IMR-90 (cell line): ENCODE measurements around the gene GCH1. TPM values are rescaled to one million over a fixed set of nuclear protein-coding genes. Genes with fewer than 3 reads are reported as not detected.

Source experiments
- ATAC-seq: fragments of 200-7000 bp; cut with Tn5 transposase; 2 replicates; pipeline ENCODE4 v1.9.1; 2020; ENCODE audit warnings: low read depth, mild to moderate bottlenecking, moderate library complexity
- BruUV-seq: library from RNA; stranded (reverse); fragments of 400-500 nt; replicated peaks from 2 replicates; lab custom pipeline; 2021; lab: Mats Ljungman, UMichigan
- CTCF ChIA-PET: fragments of 300-600 bp; formaldehyde crosslinking; extraction: SDS; loops from one replicate; lab custom pipeline; 2021; ENCODE audit warnings: antibody characterized with exemption; lab: Yijun Ruan, JAX
- POLR2A ChIA-PET: fragments of 300-600 bp; sonication (Branson Sonifier 250); formaldehyde crosslinking; loops from one replicate; lab custom pipeline; 2022; ENCODE audit warnings: antibody characterized with exemption; ENCODE audit not compliant: unreplicated experiment; lab: Charles Lee
- DNase-seq: peaks from one replicate; pipeline ENCODE4 v3.0.0; 2013
- H2AFZ ChIP-seq: replicated peaks from 2 replicates; pipeline ENCODE3; 2013; ENCODE audit warnings: low read length, mild to moderate bottlenecking; ENCODE audit not compliant: poor library complexity
- H2AK5ac ChIP-seq: 2 replicates; pipeline ENCODE4 v1.6.1; 2013; ENCODE audit warnings: low read depth, low read length, inconsistent platforms
- H2AK9ac ChIP-seq: replicated peaks from 2 replicates; pipeline ENCODE3; 2013; ENCODE audit warnings: mild to moderate bottlenecking, low read depth, low read length, moderate library complexity; ENCODE audit not compliant: poor library complexity
- H2BK120ac ChIP-seq: 2 replicates; pipeline ENCODE4 v1.6.1; 2013; ENCODE audit warnings: low read depth, low read length, inconsistent platforms
- H2BK15ac ChIP-seq: 3 replicates; pipeline ENCODE4 v1.6.1; 2013; ENCODE audit warnings: low read depth, low read length, inconsistent platforms
- H2BK20ac ChIP-seq: 2 replicates; pipeline ENCODE4 v1.6.1; 2013; ENCODE audit warnings: low read depth, mild to moderate bottlenecking, inconsistent platforms, low read length, moderate library complexity
- H2BK5ac ChIP-seq: 2 replicates; pipeline ENCODE4 v1.6.1; 2013; ENCODE audit warnings: mild to moderate bottlenecking, low read depth, low read length, inconsistent platforms; ENCODE audit not compliant: poor library complexity, severe bottlenecking
- H3K14ac ChIP-seq: replicated peaks from 2 replicates; pipeline ENCODE4 v1.6.1; 2013; ENCODE audit warnings: low read depth, low read length, inconsistent platforms
- H3K18ac ChIP-seq: 2 replicates; pipeline ENCODE4 v1.6.1; 2013; ENCODE audit warnings: low read depth, low read length, control low read depth
- H3K23ac ChIP-seq: 2 replicates; pipeline ENCODE4 v1.6.1; 2013; ENCODE audit warnings: low read depth, low read length, inconsistent platforms
- H3K27ac ChIP-seq: 2 replicates; pipeline ENCODE4 v1.5.1; 2013; ENCODE audit warnings: mild to moderate bottlenecking, control low read depth, low read length; ENCODE audit not compliant: insufficient read depth
- H3K27me3 ChIP-seq: 2 replicates; pipeline ENCODE4 v1.6.1; 2013; ENCODE audit warnings: low read length; ENCODE audit not compliant: control insufficient read depth, insufficient read depth
- H3K36me3 ChIP-seq: 2 replicates; pipeline ENCODE4 v1.6.1; 2013; ENCODE audit warnings: low read length, mixed read lengths; ENCODE audit not compliant: control insufficient read depth, insufficient read depth
- H3K4ac ChIP-seq: 2 replicates; pipeline ENCODE4 v1.6.1; 2013; ENCODE audit warnings: low read depth, low read length, inconsistent platforms
- H3K4me1 ChIP-seq: 2 replicates; pipeline ENCODE4 v1.6.1; 2013; ENCODE audit warnings: low read length, mixed read lengths; ENCODE audit not compliant: control insufficient read depth, insufficient read depth
- H3K4me2 ChIP-seq: 2 replicates; pipeline ENCODE4 v1.6.1; 2013; ENCODE audit warnings: low read depth, mild to moderate bottlenecking, control low read depth, low read length, moderate library complexity
- H3K4me3 ChIP-seq: 2 replicates; pipeline ENCODE4 v1.5.1; 2013; ENCODE audit warnings: low read depth, mild to moderate bottlenecking, control low read depth, low read length, moderate library complexity; ENCODE audit not compliant: insufficient read depth
- H3K56ac ChIP-seq: 2 replicates; pipeline ENCODE4 v1.6.1; 2013; ENCODE audit warnings: low read length, inconsistent platforms; ENCODE audit not compliant: insufficient read depth; ENCODE audit errors: extremely low read depth
- H3K79me1 ChIP-seq, 2 experiments: 2 replicates each; pipeline ENCODE4 v1.6.1; 2013; ENCODE audit warnings: low read length in 2 of 2, inconsistent platforms in 1 of 2, low read depth in 1 of 2
- H3K9ac ChIP-seq: 2 replicates; pipeline ENCODE4 v1.6.1; 2013; ENCODE audit warnings: low read depth, low read length, control low read depth
- H3K9me1 ChIP-seq: 2 replicates; pipeline ENCODE4 v1.6.1; 2013; ENCODE audit warnings: low read length, inconsistent platforms; ENCODE audit not compliant: insufficient read depth
- H3K9me3 ChIP-seq: 2 replicates; pipeline ENCODE4 v1.6.1; 2013; ENCODE audit warnings: low read length; ENCODE audit not compliant: control insufficient read depth, insufficient read depth
- H4K20me1 ChIP-seq: 2 replicates; pipeline ENCODE4 v1.6.1; 2013; ENCODE audit warnings: low read length, inconsistent platforms; ENCODE audit not compliant: insufficient read depth
- H4K5ac ChIP-seq: 2 replicates; pipeline ENCODE4 v1.6.1; 2013; ENCODE audit warnings: mild to moderate bottlenecking, low read depth, low read length, control low read depth
- H4K8ac ChIP-seq, 2 experiments: 2 replicates each; pipeline ENCODE4 v1.6.1; 2013; ENCODE audit warnings: low read depth in 2 of 2, low read length in 2 of 2, control low read depth in 1 of 2, inconsistent platforms in 1 of 2
- H4K91ac ChIP-seq: 2 replicates; pipeline ENCODE4 v1.6.1; 2013; ENCODE audit warnings: low read depth, low read length, inconsistent platforms; ENCODE audit not compliant: insufficient read depth
- BHLHE40 ChIP-seq: fragments of 150-350 bp; IDR thresholded peaks from 2 replicates; pipeline ENCODE4 v1.6.1; 2016; ENCODE audit warnings: mild to moderate bottlenecking, low read depth, low read length
- CEBPB ChIP-seq: IDR thresholded peaks from 2 replicates; pipeline ENCODE4 v1.6.1; 2012; ENCODE audit warnings: low read depth, low read length, improper control_type of control experiment
- CHD1 ChIP-seq: IDR thresholded peaks from 2 replicates; pipeline ENCODE4 v1.6.1; 2012; ENCODE audit warnings: low read depth, low read length, improper control_type of control experiment
- CTCF ChIP-seq: conservative IDR thresholded peaks from 2 replicates; pipeline ENCODE4 v1.5.1; 2012; ENCODE audit warnings: mild to moderate bottlenecking, low read depth, low read length, improper control_type of control experiment
- ELK1 ChIP-seq: fragments of 150-350 bp; IDR thresholded peaks from 2 replicates; pipeline ENCODE4 v1.6.1; 2016; ENCODE audit warnings: low read depth, mild to moderate bottlenecking, low read length, moderate library complexity, borderline replicate concordance
- FOS ChIP-seq: fragments of 150-350 bp; IDR thresholded peaks from 2 replicates; pipeline ENCODE4 v1.6.1; 2016; ENCODE audit warnings: low read depth, low read length
- MAFK ChIP-seq: IDR thresholded peaks from 2 replicates; pipeline ENCODE4 v1.6.1; 2012; ENCODE audit warnings: low read depth, low read length, improper control_type of control experiment
- MAZ ChIP-seq: IDR thresholded peaks from 2 replicates; pipeline ENCODE4 v1.6.1; 2012; ENCODE audit warnings: low read depth, mild to moderate bottlenecking, low read length, improper control_type of control experiment, moderate library complexity, borderline replicate concordance
- MXI1 ChIP-seq: IDR thresholded peaks from 2 replicates; pipeline ENCODE4 v1.6.1; 2012; ENCODE audit warnings: low read depth, mild to moderate bottlenecking, low read length, moderate library complexity, borderline replicate concordance
- NFE2L2 ChIP-seq: fragments of 150-350 bp; IDR thresholded peaks from 2 replicates; pipeline ENCODE4 v1.6.1; 2016; ENCODE audit warnings: low read depth, mild to moderate bottlenecking, low read length
- POLR2A ChIP-seq: IDR thresholded peaks from 2 replicates; pipeline ENCODE4 v1.6.1; 2012; ENCODE audit warnings: mild to moderate bottlenecking, low read depth, low read length
- RAD21 ChIP-seq: IDR thresholded peaks from 2 replicates; pipeline ENCODE4 v1.6.1; 2012; ENCODE audit warnings: low read length, improper control_type of control experiment
- RCOR1 ChIP-seq: IDR thresholded peaks from 2 replicates; pipeline ENCODE4 v1.6.1; 2012; ENCODE audit warnings: mild to moderate bottlenecking, low read length, improper control_type of control experiment; ENCODE audit not compliant: insufficient replicate concordance
- RFX5 ChIP-seq: IDR thresholded peaks from 2 replicates; pipeline ENCODE4 v1.8.0; 2012; ENCODE audit warnings: low read depth, mild to moderate bottlenecking, low read length, moderate library complexity
- SMC3 ChIP-seq: fragments of 150-350 bp; IDR thresholded peaks from 2 replicates; pipeline ENCODE4 v1.6.1; 2016; ENCODE audit warnings: low read depth, mild to moderate bottlenecking, antibody characterized with exemption, low read length, moderate library complexity
- USF2 ChIP-seq: fragments of 150-350 bp; IDR thresholded peaks from 2 replicates; pipeline ENCODE4 v1.6.1; 2017; ENCODE audit warnings: mild to moderate bottlenecking, antibody characterized with exemption, low read length, low read depth
- WGBS, 2 experiments: methylation state at CpG; one replicate each; pipeline versions ENCODE4 v1.1.5 to v1.1.7; 2013; ENCODE audit warnings: missing lambda C conversion rate in 2 of 2; ENCODE audit not compliant: insufficient read length in 1 of 2; ENCODE audit errors: extremely low coverage in 2 of 2; 5-methylcytosine and 5-hydroxymethylcytosine counted together
- dilution Hi-C: fragments of 300-500 bp; cut with HindIII; formaldehyde crosslinking; loops from one replicate; pipeline ENCODE4 v1.14.3; 2018; ENCODE audit warnings: low sequenced_read_pairs; ENCODE audit not compliant: unreplicated experiment
- in situ Hi-C: fragments of 300-500 bp; cut with MboI; formaldehyde crosslinking; loops from 3 replicates; pipeline ENCODE4 v1.14.3; 2019; ENCODE audit warnings: low sequenced_read_pairs, inconsistent platforms, mixed read lengths
- intact Hi-C: fragments of 100-400 bp; cut with micrococcal nuclease; formaldehyde crosslinking; loops from 2 replicates; pipeline ENCODE4 v1.10.0; 2022
- polyA plus RNA-seq, 3 experiments: library from polyadenylated mRNA; depleted of rRNA; stranded (reverse); fragments of >200 nt; gene quantifications; 2 replicates each; pipeline ENCODE4 v1.2.3, GENCODE V29; 2012; ENCODE audit warnings: low replicate concordance in 1 of 3
- total RNA-seq: library from RNA; depleted of rRNA; stranded (reverse); fragments of >200 nt; gene quantifications from 2 replicates; pipeline ENCODE4 v1.2.3, GENCODE V29; 2012

The GCH1 gene
- total and polyA plus RNA-seq, 2 of the 4 experiments (the other 2 are of a cell fraction) = 0.54 to 0.74 TPM

GRCh38 chr14:54867011-54867410 is 35.6 kb downstream of the GCH1 start:
- H3K4me1 ChIP-seq = peaks cover 4% of the 10 kb centered on the region
- H3K36me3 ChIP-seq = no peaks in the 10 kb centered on the region
- ChIA-PET CTCF (no interaction called here), POLR2A (no interaction called here)
- WGBS, 2 experiments = no CpG with 5 or more reads among the region's 3 CpGs
- H2AK9ac ChIP-seq = no peak overlapping the region
- no peak overlapping the region for H3K23ac ChIP-seq
- H3K27me3 ChIP-seq = peaks cover 2% of the 10 kb centered on the region
- no peaks in the 10 kb centered on the region; the same call in 1 of the 2 replicates for H3K9me1 ChIP-seq
- H3K79me1 ChIP-seq = no peaks in the 10 kb centered on the region
- ATAC-seq (peak; percentile 63), DNase-seq (peak; percentile 28)
- no peak overlapping the region for H4K5ac ChIP-seq
- no peak overlapping the region for H3K9ac ChIP-seq
- TF ChIP-seq RAD21 = no peak
- TF ChIP-seq NFE2L2 = no peak
- TF ChIP-seq CHD1 = no peak
- TF ChIP-seq SMC3 = no peak
- no peak for TF ChIP-seq MXI1
- no peak for TF ChIP-seq RCOR1
- TF ChIP-seq POLR2A = no peak
- no peak for TF ChIP-seq ELK1
- no peak for TF ChIP-seq FOS
- TF ChIP-seq CTCF = no peak
- TF ChIP-seq MAZ = no peak
- TF ChIP-seq CEBPB = no peak
- no peak for TF ChIP-seq MAFK
- TF ChIP-seq USF2 = no peak
- no peak for TF ChIP-seq BHLHE40
- TF ChIP-seq RFX5 = no peak
- no peak overlapping the region for H2BK15ac ChIP-seq
- no peak overlapping the region for H4K8ac ChIP-seq
- H2BK120ac ChIP-seq = no peak overlapping the region
- H4K20me1 ChIP-seq = no peaks in the 10 kb centered on the region
- no peak overlapping the region for H3K56ac ChIP-seq
- intact Hi-C loops = no loop called here
- H2AK5ac ChIP-seq = no peak overlapping the region
- no peak overlapping the region for H3K4me3 ChIP-seq
- no TSS peak for BruUV-seq
- H2BK5ac ChIP-seq = no peak overlapping the region
- no peaks in the 10 kb centered on the region for H3K9me3 ChIP-seq
- H4K91ac ChIP-seq = no peak overlapping the region
- no peak overlapping the region for H2BK20ac ChIP-seq
- no peak overlapping the region for H3K14ac ChIP-seq
- no peak overlapping the region; the same call in 1 of the 2 replicates for H3K4me2 ChIP-seq
- no peak overlapping the region for H3K4ac ChIP-seq
- dilution Hi-C loops = no loop called here
- H2AFZ ChIP-seq = no peak overlapping the region
- in situ Hi-C loops = no loop called here
- H3K18ac ChIP-seq = no peak overlapping the region
- H3K27ac ChIP-seq = no peak overlapping the region
